OCI-LY1 (cell line): ENCODE data around the gene FARS2.

ENCODE experiments used
- H2AFZ ChIP-seq: fragments of 200-600 bp; sonication (generic), shearing (Covaris generic); 2 replicates; pipeline ENCODE4 v1.6.0; 2014; ENCODE audit warnings: antibody characterized with exemption, mild to moderate bottlenecking, low read length
- H3F3A ChIP-seq: fragments of 200-600 bp; sonication (generic), shearing (Covaris generic); 2 replicates; pipeline ENCODE4 v1.6.0; 2014; ENCODE audit warnings: mild to moderate bottlenecking, antibody characterized with exemption, low read length, moderate library complexity; ENCODE audit not compliant: insufficient read depth
- H3K27ac ChIP-seq: fragments of 200-600 bp; sonication (generic); 2 replicates; pipeline ENCODE4 v1.5.1; 2014; ENCODE audit warnings: low read length, mixed run types, mild to moderate bottlenecking, low read depth; ENCODE audit not compliant: poor library complexity, severe bottlenecking
- H3K27me3 ChIP-seq: fragments of 200-600 bp; sonication (generic); 2 replicates; pipeline ENCODE4 v1.6.0; 2014; ENCODE audit warnings: antibody characterized with exemption, mild to moderate bottlenecking, low read length, moderate library complexity; ENCODE audit not compliant: insufficient read depth
- H3K36me3 ChIP-seq: fragments of 200-600 bp; sonication (generic); 2 replicates; pipeline ENCODE4 v1.6.1; 2014; ENCODE audit warnings: mild to moderate bottlenecking, antibody characterized with exemption, low read length, moderate library complexity, mixed read lengths; ENCODE audit not compliant: insufficient read depth
- H3K4me1 ChIP-seq: fragments of 200-600 bp; sonication (generic); 2 replicates; pipeline ENCODE4 v1.5.1; 2014; ENCODE audit warnings: mild to moderate bottlenecking, low read length, moderate library complexity; ENCODE audit not compliant: insufficient read depth, severe bottlenecking
- H3K4me2 ChIP-seq: fragments of 200-600 bp; sonication (generic), shearing (Covaris generic); 2 replicates; pipeline ENCODE4 v1.6.1; 2014; ENCODE audit warnings: low read length
- H3K4me3 ChIP-seq: fragments of 200-600 bp; sonication (generic); 2 replicates; pipeline ENCODE4 v1.5.1; 2014; ENCODE audit warnings: low read length, low read depth, mild to moderate bottlenecking, mixed read lengths; ENCODE audit not compliant: poor library complexity, severe bottlenecking
- H3K79me2 ChIP-seq: fragments of 200-600 bp; shearing (Covaris generic); 2 replicates; pipeline ENCODE4 v1.6.1; 2016; ENCODE audit warnings: mixed run types, low read length, mixed read lengths; ENCODE audit not compliant: insufficient read depth
- H3K9ac ChIP-seq: fragments of 200-600 bp; sonication (generic), shearing (Covaris generic); 2 replicates; pipeline ENCODE4 v1.6.1; 2014; ENCODE audit warnings: mild to moderate bottlenecking, low read length, mixed read lengths
- H3K9me2 ChIP-seq: fragments of 200-600 bp; sonication (generic), shearing (Covaris generic); 2 replicates; pipeline ENCODE4 v1.6.1; 2014; ENCODE audit warnings: low read depth, mild to moderate bottlenecking, low read length, mixed read lengths
- H3K9me3 ChIP-seq: fragments of 200-600 bp; shearing (Covaris generic); 2 replicates; pipeline ENCODE4 v1.6.1; 2014; ENCODE audit warnings: low read length, mixed read lengths
- H4K20me1 ChIP-seq: fragments of 200-600 bp; sonication (generic), shearing (Covaris generic); 2 replicates; pipeline ENCODE4 v1.6.0; 2016; ENCODE audit warnings: mild to moderate bottlenecking, low read length; ENCODE audit not compliant: insufficient read depth
- CTCF ChIP-seq: fragments of 200-600 bp; sonication (generic), shearing (Covaris generic); IDR thresholded peaks from 2 replicates; pipeline ENCODE4 v1.5.1; 2017; ENCODE audit warnings: mild to moderate bottlenecking, antibody characterized with exemption, low read length, moderate library complexity, mixed read lengths
- EZH2 ChIP-seq: fragments of 200-600 bp; sonication (generic), shearing (Covaris generic); IDR thresholded peaks from 2 replicates; pipeline ENCODE4 v1.8.0; 2017; ENCODE audit warnings: borderline replicate concordance, mixed run types, mild to moderate bottlenecking, antibody characterized with exemption, low read length, moderate library complexity, mixed read lengths

The FARS2 gene

GRCh38 chr6:5778317-5778857, 517.1 kb downstream of the FARS2 start:
- Histone ChIP-seq H3K9me3 (no peaks in the 10 kb centered on the region), H3F3A (peaks cover 4% of the 10 kb centered on the region; the same call in 1 of the 2 replicates), H3K9ac (peak overlapping the region; percentile 57), H3K4me2 (peak overlapping the region; percentile 70), H2AFZ (no peak overlapping the region), H4K20me1 (no peaks in the 10 kb centered on the region), H3K4me1 (peaks cover 45% of the 10 kb centered on the region), H3K9me2 (no peaks in the 10 kb centered on the region), H3K36me3 (no peaks in the 10 kb centered on the region), H3K79me2 (no peaks in the 10 kb centered on the region), H3K4me3 (peak overlapping the region; percentile 46), H3K27me3 (no peaks in the 10 kb centered on the region), H3K27ac (peak overlapping the region; percentile 94)
- TF ChIP-seq EZH2 (no peak), CTCF (no peak)

DNA sequence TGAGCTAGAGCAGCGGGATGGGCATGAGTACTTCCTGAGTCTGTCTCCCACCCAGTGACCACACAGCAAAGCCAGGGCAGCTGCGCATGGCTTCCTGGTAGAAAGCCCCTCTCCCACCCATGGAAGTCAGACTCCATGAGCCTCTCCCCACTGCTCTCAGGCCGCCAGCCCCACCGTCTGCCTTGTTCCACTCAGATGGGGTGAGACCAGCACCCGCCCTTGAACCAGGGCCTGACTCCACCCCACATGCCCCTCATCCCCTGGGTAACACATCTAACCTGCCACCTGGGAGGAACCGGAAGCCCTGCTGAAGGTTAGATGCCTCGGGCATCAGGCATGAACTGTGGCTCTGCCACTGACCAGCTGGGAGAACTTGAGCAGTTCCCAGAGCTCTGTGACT, 517.6 kb downstream of the FARS2 start:
- H2AFZ ChIP-seq, result no peak overlapping the region
- H4K20me1 ChIP-seq, result no peaks in the 10 kb centered on the region

GRCh38 chr6:5781019-5781418, 519.7 kb downstream of the FARS2 start:
- Histone ChIP-seq H3K79me2 (no peaks in the 10 kb centered on the region), H3K27me3 (no peaks in the 10 kb centered on the region), H3K9me3 (no peaks in the 10 kb centered on the region), H3K4me1 (peaks cover 61% of the 10 kb centered on the region), H3K9ac (no peak overlapping the region), H3K4me3 (no peak overlapping the region), H3F3A (peaks cover 4% of the 10 kb centered on the region; the same call in 1 of the 2 replicates), H3K9me2 (no peaks in the 10 kb centered on the region), H3K4me2 (no peak overlapping the region), H3K36me3 (no peaks in the 10 kb centered on the region), H3K27ac (peak overlapping the region; percentile 52), H4K20me1 (no peaks in the 10 kb centered on the region), H2AFZ (no peak overlapping the region)
- TF ChIP-seq CTCF (no peak), EZH2 (no peak)

More for the DNA sequence above, 517.6 kb downstream of the FARS2 start:
- Histone ChIP-seq H3K9me3 (no peaks in the 10 kb centered on the region), H3K36me3 (no peaks in the 10 kb centered on the region), H3F3A (peaks cover 4% of the 10 kb centered on the region; the same call in 1 of the 2 replicates), H3K9ac (peak overlapping the region; percentile 57), H3K4me1 (peaks cover 49% of the 10 kb centered on the region), H3K27ac (peak overlapping the region; percentile 94), H3K4me3 (peak overlapping the region; percentile 46), H3K9me2 (no peaks in the 10 kb centered on the region), H3K4me2 (peak overlapping the region; percentile 70), H3K27me3 (no peaks in the 10 kb centered on the region), H3K79me2 (no peaks in the 10 kb centered on the region)
- TF ChIP-seq CTCF (no peak), EZH2 (no peak)
